GM18861 (cell line): Measurements from ENCODE around the gene MTM1.

Experiments
- ATAC-seq: cut with Tn5 transposase; IDR thresholded peaks from one replicate; pipeline ENCODE4 v1.9.1; 2021; ENCODE audit not compliant: unreplicated experiment

The MTM1 gene

DNA sequence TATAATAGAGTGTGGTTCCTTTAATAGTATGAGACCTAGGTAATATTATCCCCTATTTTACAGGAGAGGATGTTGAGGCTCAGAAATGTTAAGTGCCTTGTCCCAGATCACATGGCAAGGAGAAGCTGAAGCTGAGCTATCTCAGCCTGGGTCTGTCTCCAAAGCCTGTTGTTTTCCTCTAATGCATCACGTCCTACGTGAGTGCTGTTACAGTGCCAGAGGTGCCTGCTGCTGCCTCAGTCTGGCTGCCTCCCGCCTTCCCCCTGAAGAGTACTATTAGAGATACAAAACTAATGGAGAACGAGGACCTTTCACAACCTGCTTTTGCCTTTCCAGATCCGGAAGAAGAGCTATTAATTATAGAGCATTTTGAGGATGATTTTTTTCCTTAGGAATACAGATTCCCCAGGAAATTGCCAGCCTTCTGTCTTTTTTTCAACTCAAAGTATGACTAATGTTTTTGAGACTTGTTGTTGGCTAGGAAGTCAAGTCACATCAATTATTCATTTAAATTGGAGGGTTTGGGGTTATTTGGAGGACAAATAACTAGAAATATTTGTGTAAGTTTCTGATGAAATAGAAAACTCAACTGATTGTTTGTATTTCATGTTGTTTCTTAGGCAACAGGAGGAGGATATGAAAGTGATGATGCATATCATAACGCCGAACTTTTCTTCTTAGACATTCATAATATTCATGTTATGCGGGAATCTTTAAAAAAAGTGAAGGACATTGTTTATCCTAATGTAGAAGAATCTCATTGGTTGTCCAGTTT, 80.9 kb downstream of the MTM1 start:
- no peak for ATAC-seq

GRCh38 chrX:150651906-150652305, 83.5 kb downstream of the MTM1 start:
- no peak for ATAC-seq

- no peak for ATAC-seq
Measured at GRCh38 chrX:150655788-150656187, 87.4 kb downstream of the MTM1 start.

DNA sequence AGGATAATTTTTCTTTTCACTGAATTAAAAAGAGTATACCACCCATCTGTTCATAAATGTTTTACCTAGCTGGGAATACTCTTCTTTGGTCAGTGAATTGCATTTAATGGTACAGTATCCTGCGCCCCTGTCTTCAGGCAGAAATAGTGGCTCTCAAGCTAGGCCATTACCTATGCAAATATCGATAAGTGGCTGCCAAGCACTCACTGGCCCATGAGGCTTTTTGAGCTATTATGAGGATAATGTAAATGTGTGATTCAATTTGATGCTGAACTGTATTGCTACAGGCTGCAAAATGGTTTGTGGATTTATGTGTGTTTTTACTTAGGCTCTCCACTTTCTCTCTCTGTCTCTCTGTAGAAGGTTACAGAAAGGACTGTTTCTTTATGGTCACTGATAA, 94.7 kb downstream of the MTM1 start:
- ATAC-seq = no peak

- no peak for ATAC-seq
Measured at GRCh38 chrX:150664290-150664689, 95.9 kb downstream of the MTM1 start.

DNA sequence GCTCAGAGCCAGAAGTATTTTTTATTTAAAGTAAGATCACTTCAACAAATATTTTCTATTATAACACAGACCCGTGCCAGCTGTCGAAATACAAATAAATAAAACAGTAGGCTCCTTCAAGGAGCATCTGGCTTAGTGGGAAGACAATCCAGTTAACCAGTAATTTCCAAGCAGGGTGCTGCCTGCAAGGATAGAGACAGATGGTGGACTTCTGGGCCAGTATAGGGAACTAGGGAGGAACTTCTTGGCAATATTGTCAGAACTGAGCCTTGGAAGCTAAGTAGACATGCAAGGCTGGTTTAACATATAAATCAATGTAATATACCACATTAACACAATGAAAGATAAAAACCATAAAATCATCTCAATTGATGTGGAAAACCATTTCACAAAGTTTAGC, 107.8 kb downstream of the MTM1 start:
- no peak for ATAC-seq

DNA sequence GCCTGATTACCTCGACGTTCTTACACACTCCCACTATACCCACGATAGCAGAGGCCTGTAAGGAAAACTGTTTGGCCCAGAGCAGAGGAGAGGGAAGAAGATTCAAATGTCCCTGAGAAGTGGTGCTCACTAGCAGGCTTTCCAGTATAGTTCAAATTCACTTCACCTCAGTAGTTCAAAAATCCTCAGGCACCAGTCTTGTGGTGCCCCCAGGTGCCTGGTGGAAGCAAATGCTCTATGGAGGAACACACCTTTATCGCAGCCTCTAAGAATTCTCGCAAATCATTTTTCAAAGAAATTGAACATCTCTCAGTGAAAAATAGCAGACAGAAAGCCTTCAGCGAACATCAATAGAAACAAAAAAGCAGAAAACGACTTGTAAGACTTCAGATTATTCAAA, 112.6 kb downstream of the MTM1 start:
- no peak for ATAC-seq

GRCh38 chrX:150683112-150683511, 114.7 kb downstream of the MTM1 start:
- no peak for ATAC-seq

- ATAC-seq = peak; percentile 40
Measured at GRCh38 chrX:150683536-150684146, 115.2 kb downstream of the MTM1 start.

DNA sequence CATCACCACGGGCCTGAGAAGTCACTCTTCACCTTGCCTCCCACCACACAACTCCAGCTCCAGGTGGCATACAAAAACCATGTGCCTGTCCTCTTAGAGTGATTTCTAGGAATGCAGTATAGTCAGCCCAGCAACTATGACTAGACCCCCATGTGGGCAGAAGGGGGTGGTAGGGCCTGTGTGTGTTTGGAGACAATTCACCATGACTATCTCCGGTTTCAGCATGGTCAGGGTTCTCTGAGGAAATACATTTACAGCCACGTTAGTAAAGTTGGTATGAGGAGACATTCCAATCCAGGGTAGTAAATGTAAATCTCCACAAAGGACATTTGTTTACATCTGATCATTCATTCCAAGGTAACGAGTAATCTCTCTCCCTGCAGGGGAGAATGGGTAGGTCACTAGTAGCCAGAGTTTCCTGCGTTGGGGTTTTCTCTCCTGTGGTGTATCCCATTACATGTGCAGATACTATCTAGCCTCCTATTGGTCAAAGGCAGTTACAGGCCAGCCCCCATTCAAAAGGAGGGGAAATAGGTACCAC, 120.6 kb downstream of the MTM1 start:
- ATAC-seq = no peak

- no peak for ATAC-seq
Measured at GRCh38 chrX:150690126-150690525, 121.7 kb downstream of the MTM1 start.

GRCh38 chrX:150692296-150692695, 123.9 kb downstream of the MTM1 start:
- ATAC-seq = no peak

GRCh38 chrX:150692831-150693724, 124.7 kb downstream of the MTM1 start, which contains the start of gene MTMR1:
TSS of gene MTMR1 (plus strand) at chrX:150693396. CDS start at chrX:150693531, 135 bp downstream.
- ATAC-seq = peak; percentile 28

DNA sequence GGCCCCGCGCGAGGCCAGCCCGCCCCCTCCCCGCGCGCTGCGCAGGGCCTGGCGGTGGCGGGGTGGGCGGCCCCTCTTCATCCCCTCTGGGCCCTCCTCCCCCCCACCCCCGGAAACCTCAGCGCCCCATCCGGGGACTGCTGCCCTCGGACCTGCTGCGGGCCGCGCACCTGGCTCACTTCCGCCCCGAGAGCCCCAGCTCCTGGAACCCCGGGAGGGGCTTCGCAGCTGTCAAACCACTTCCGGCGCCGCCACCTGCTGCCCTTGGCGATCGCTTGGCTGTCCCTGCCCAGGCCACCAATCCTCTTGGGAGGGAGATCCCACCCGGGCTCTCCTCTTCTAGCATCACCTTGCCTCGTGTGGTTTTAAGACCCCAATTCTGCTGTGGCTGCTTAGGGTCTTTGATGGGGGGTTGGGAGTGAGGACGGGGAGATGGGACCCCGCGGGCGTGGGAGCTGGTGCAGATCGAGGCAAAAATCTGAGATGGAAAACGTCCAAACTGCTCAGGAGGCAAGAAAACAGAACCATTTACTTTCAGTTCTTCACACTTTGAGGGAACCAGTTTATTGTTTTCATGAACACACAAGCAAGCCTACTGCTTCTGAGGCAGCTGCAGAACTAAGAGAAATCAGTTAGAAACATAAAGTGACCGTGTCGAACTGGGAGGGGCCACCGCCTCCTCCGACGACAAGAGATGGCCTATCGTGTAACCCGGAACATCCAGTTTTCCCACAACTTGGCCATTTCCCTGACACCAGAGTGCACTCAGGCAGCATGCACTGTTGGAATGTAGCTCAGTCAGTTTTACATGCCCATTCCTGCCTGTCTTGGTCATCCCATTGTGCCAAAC, 125.5 kb downstream of the MTM1 start:
- ATAC-seq = peak; percentile 57

- no peak for ATAC-seq
Measured at GRCh38 chrX:150694738-150695410, 126.5 kb downstream of the MTM1 start.

DNA sequence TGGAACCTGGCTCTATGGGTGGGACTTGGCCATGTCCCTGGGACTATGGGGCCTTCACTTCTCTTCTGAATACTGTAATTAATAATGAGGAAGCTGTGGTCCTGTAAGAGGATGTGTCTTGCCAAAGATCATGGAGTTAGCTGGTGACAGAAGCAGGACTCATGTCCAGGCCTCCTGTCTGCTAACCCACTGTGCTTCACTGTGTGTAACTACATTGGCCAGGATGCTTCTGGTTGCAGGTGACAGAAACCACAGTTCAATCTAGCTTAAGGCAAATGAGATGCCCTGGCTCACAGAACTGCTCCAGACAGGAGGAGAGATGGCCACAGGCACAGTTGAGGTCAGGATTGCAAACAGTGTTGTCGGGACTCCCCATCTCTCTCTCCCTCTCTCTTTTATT, 127.9 kb downstream of the MTM1 start:
- no peak for ATAC-seq

- ATAC-seq = no peak
Measured at GRCh38 chrX:150696866-150697265, 128.4 kb downstream of the MTM1 start.

DNA sequence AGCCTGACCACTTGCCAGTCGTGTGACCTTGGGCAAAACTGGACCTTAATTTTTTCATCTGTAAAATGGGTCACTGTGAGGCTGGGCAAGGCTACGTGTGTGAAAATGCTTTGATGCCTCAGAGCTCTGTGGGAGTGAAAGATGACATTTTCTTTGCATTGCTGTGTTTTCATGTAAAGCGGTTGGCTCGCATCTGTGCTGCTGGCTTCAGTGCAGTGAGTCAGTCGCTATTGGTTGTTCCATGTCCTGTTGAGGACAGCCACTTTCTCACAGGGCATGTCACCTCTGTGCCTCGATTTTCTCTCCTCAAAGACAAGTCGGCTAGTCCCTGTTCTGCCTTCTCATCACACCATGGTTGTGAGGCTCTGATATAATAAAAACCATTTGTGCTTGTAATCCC, 129.2 kb downstream of the MTM1 start:
- no peak for ATAC-seq

DNA sequence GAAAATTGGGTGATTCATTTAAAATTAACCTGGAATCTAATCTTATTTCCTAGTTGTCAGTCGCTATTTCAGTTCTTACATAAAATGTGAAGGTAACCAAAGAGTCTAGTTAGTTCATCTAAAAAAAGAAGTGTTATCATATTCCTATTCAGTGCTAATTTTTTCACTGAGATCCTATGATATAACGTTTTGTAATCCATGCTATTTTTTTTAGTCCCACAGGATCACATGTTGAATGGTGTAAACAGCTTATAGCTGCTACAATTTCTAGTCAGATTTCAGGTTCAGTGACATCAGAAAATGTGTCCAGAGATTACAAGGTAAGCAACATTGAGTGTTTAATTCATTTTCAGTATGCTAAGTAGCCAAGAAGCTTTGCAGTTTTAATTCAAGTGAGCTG, 130.6 kb downstream of the MTM1 start:
- no peak for ATAC-seq

DNA sequence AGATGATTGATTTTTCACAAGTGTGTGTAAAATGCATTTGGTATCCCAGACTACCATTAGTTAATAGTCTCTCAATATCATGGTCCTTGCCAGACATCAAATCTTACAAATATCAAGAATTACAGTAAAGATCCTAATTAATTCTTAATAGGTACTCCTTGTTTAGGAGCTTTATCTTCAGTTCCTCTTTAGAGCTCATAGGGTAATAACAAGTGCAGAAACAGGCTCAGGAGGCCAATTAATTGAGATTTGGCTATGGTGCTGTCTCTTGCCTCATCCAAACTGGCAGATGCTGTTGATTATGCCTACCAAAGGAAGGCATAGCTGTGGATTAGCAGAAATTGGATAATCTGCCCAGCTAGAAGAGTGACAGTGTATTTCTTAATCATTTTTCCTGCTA, 131.7 kb downstream of the MTM1 start:
- ATAC-seq = no peak
